A549 (cell line): ENCODE measurements around the gene FOXB1. TPM values are rescaled to one million over a fixed set of nuclear protein-coding genes. Genes with fewer than 3 reads are reported as not detected.

Experiments used
- ATAC-seq, 2 experiments: fragments of 200-7000 bp in 1 of 2; fragments of >200 bp in 1 of 2; cut with Nextera tagmentation in 1 of 2; cut with Tn5 transposase in 1 of 2; 3 replicates each; pipeline versions ENCODE4 v1.8.0 to v1.9.1; 2018 to 2020; ENCODE audit warnings: mild to moderate bottlenecking in 1 of 2, moderate library complexity in 1 of 2
- CTCF ChIA-PET: fragments of 300-600 bp; sonication (Branson Sonifier 250); formaldehyde crosslinking; extraction: SDS; loops from one replicate; lab custom pipeline; 2021; ENCODE audit warnings: antibody characterized with exemption, inconsistent platforms; lab: Yijun Ruan, JAX
- POLR2A ChIA-PET: fragments of 350-600 bp; formaldehyde crosslinking; extraction: SDS; loops from one replicate; lab custom pipeline; 2021; ENCODE audit warnings: antibody characterized with exemption, inconsistent platforms; lab: Yijun Ruan, JAX
- DNase-seq, 2 experiments: peaks; one replicate each; pipeline versions ENCODE4 v3.0.0 to v3.0.0-alpha.2; 2011 to 2016; ENCODE audit warnings: low read depth in 1 of 2, low spot score in 1 of 2
- FAIRE-seq: peaks from 2 replicates; lab custom pipeline; 2011; peaks lifted over from hg19 to GRCh38; lab: Jason Lieb, UNC
- H3K27ac ChIP-seq, 2 experiments: fragments of >200 bp; sonication (Bioruptor Twin); formaldehyde crosslinking; 3 replicates each; pipeline ENCODE4 v1.5.1; 2016 to 2017
- H3K4me1 ChIP-seq: fragments of >200 bp; sonication (Bioruptor Twin); formaldehyde crosslinking; 3 replicates; pipeline ENCODE4 v1.6.1; 2016
- H3K4me2 ChIP-seq: fragments of >200 bp; sonication (Bioruptor Twin); formaldehyde crosslinking; 3 replicates; pipeline ENCODE4 v1.6.1; 2016
- H3K4me3 ChIP-seq: fragments of >200 bp; sonication (Bioruptor Twin); formaldehyde crosslinking; 3 replicates; pipeline ENCODE4 v1.5.1; 2016
- H3K9me3 ChIP-seq: fragments of >200 bp; sonication (Bioruptor Twin); formaldehyde crosslinking; 3 replicates; pipeline ENCODE4 v1.6.1; 2016
- CBX2 ChIP-seq: fragments of 200-600 bp; sonication (generic); IDR thresholded peaks from 2 replicates; pipeline ENCODE4 v1.6.1; 2016; ENCODE audit warnings: low read depth, mild to moderate bottlenecking, borderline replicate concordance
- CBX8 ChIP-seq: fragments of 200-600 bp; sonication (generic); IDR thresholded peaks from 2 replicates; pipeline ENCODE4 v1.6.1; 2016
- EHF ChIP-seq: fragments of 250-450 bp; sonication (Bioruptor Pico); IDR thresholded peaks from 2 replicates; pipeline ENCODE4 v1.5.0; 2020; ENCODE audit warnings: mild to moderate bottlenecking
- EHMT2 ChIP-seq: fragments of 200-600 bp; sonication (generic); IDR thresholded peaks from 2 replicates; pipeline ENCODE4 v1.6.1; 2016; ENCODE audit warnings: antibody characterized with exemption, low read depth, mild to moderate bottlenecking, moderate library complexity
- ELK1 ChIP-seq: fragments of 150-350 bp; IDR thresholded peaks from 2 replicates; pipeline ENCODE4 v1.6.1; 2014; ENCODE audit warnings: low read depth, mild to moderate bottlenecking, low read length
- FOSB ChIP-seq: fragments of 250-450 bp; sonication (Bioruptor Pico); IDR thresholded peaks from 2 replicates; pipeline ENCODE4 v1.5.0; 2020; ENCODE audit warnings: mild to moderate bottlenecking, moderate library complexity
- FOXS1 ChIP-seq: fragments of 250-450 bp; sonication (Bioruptor Pico); IDR thresholded peaks from 2 replicates; pipeline ENCODE4 v1.5.0; 2020; ENCODE audit warnings: mild to moderate bottlenecking, moderate library complexity
- GATA3 ChIP-seq: IDR thresholded peaks from 2 replicates; pipeline ENCODE4 v1.6.1; 2012; ENCODE audit warnings: borderline replicate concordance
- HDAC2 ChIP-seq: fragments of 200-600 bp; sonication (generic); IDR thresholded peaks from 2 replicates; pipeline ENCODE4 v1.6.1; 2016
- HMGXB4 ChIP-seq: fragments of 250-450 bp; sonication (Bioruptor Pico); IDR thresholded peaks from 2 replicates; pipeline ENCODE4 v1.5.0; 2021; ENCODE audit warnings: mild to moderate bottlenecking, moderate library complexity, borderline replicate concordance
- JUNB ChIP-seq: fragments of >200 bp; sonication (Bioruptor Twin); formaldehyde crosslinking; IDR thresholded peaks from 2 replicates; pipeline ENCODE4 v1.6.1; 2016
- KDM1A ChIP-seq: fragments of 200-600 bp; sonication (generic); IDR thresholded peaks from 2 replicates; pipeline ENCODE4 v1.6.1; 2016; ENCODE audit warnings: low read depth, mild to moderate bottlenecking
- MAX ChIP-seq: IDR thresholded peaks from 2 replicates; pipeline ENCODE4 v1.6.1; 2012
- MAZ ChIP-seq: fragments of 150-350 bp; IDR thresholded peaks from 2 replicates; pipeline ENCODE4 v1.6.1; 2014; ENCODE audit warnings: antibody characterized with exemption, low read depth, low read length, borderline replicate concordance
- NPAS2 ChIP-seq: fragments of 250-450 bp; sonication (Bioruptor Pico); IDR thresholded peaks from 2 replicates; pipeline ENCODE4 v1.8.0; 2022; ENCODE audit warnings: mild to moderate bottlenecking, moderate library complexity, borderline replicate concordance
- NR3C1 ChIP-seq: fragments of >200 bp; sonication (Bioruptor Twin); formaldehyde crosslinking; IDR thresholded peaks from 3 replicates; pipeline ENCODE4 v1.6.1; 2017
- PBX3 ChIP-seq: IDR thresholded peaks from 2 replicates; pipeline ENCODE4 v1.6.1; 2012
- RCOR1 ChIP-seq: fragments of 150-350 bp; IDR thresholded peaks from 2 replicates; pipeline ENCODE4 v1.6.1; 2014; ENCODE audit warnings: antibody characterized with exemption, low read length, low read depth
- REST ChIP-seq: fragments of 200-600 bp; sonication (generic); IDR thresholded peaks from 2 replicates; pipeline ENCODE4 v1.6.1; 2016; ENCODE audit warnings: antibody characterized with exemption, mild to moderate bottlenecking, moderate library complexity
- SREBF2 ChIP-seq: fragments of 450-650 bp; IDR thresholded peaks from 2 replicates; pipeline ENCODE4 v1.6.1; 2014; ENCODE audit warnings: mild to moderate bottlenecking, moderate library complexity
- ZNF302 ChIP-seq: fragments of 250-450 bp; sonication (Bioruptor Pico); IDR thresholded peaks from 2 replicates; pipeline ENCODE4 v1.9.0; 2021; ENCODE audit warnings: inconsistent platforms, mild to moderate bottlenecking, moderate library complexity
- WGBS: methylation state at CpG from one replicate; pipeline ENCODE4 v1.1.6; 2017; ENCODE audit errors: missing lambda C conversion rate; 5-methylcytosine and 5-hydroxymethylcytosine counted together
- polyA plus RNA-seq, 4 experiments: library from polyadenylated mRNA; depleted of rRNA in 3 of 4; stranded (reverse); fragments of >200 nt; fragmentation: RNase III in 1 of 4; extraction: RNeasy Plus Mini Kit Qiagen cat#74134 plus additional on column Dnase treatment in 1 of 4; gene quantifications; 2 replicates in 3 of 4; 3 replicates in 1 of 4; pipeline ENCODE4 v1.2.3, GENCODE V29; 2011 to 2017

The FOXB1 gene
- polyA plus RNA-seq, 2 of the 4 experiments (the other 2 are of a cell fraction), result not detected

GRCh38 chr15:60021589-60022378 lies 17.7 kb downstream of the FOXB1 start:
- 36% methylated on average over 7 of the region's 7 CpGs for WGBS
- Histone ChIP-seq H3K4me3 (no peak overlapping the region), H3K4me1 (no peaks in the 10 kb centered on the region), H3K27ac (no peak overlapping the region), H3K9me3 (peaks cover 4% of the 10 kb centered on the region; the same call in 1 of the 3 replicates), H3K4me2 (no peak overlapping the region)
- CTCF ChIA-PET, result interaction anchor here (0.6 to 1.4 kb wide), 2 partner anchors 12 to 22 kb away, joined by 3 read pairs; no protein-coding TSS in a partner anchor
- DNase-seq (no peak), FAIRE-seq (no peak), ATAC-seq (no peak)
- POLR2A ChIA-PET, result no interaction called here
- TF ChIP-seq MAZ, result no peak
- TF ChIP-seq EHF, result no peak
- TF ChIP-seq RCOR1, result no peak
- no peak for TF ChIP-seq EHMT2
- TF ChIP-seq GATA3, result no peak
- no peak for TF ChIP-seq HDAC2
- no peak for TF ChIP-seq CBX2
- no peak for TF ChIP-seq PBX3
- no peak for TF ChIP-seq SREBF2
- TF ChIP-seq ELK1, result no peak
- no peak for TF ChIP-seq CBX8
- TF ChIP-seq REST, result no peak

- FAIRE-seq, result no peak
- Histone ChIP-seq H3K4me1 (no peaks in the 10 kb centered on the region), H3K4me3 (no peak overlapping the region), H3K9me3 (peaks cover 4% of the 10 kb centered on the region; the same call in 1 of the 3 replicates), H3K27ac (no peak overlapping the region), H3K4me2 (no peak overlapping the region)
- no peak for ATAC-seq
- DNase-seq, result no peak
- 46% methylated on average over 3 of the region's 3 CpGs for WGBS
- TF ChIP-seq REST (no peak), NR3C1 (no peak), ZNF302 (CRISPR knock-in tag) (no peak), RCOR1 (no peak), HMGXB4 (CRISPR knock-in tag) (no peak), JUNB (no peak), FOSB (no peak), MAX (no peak), CBX8 (no peak), FOXS1 (CRISPR knock-in tag) (no peak), NPAS2 (CRISPR knock-in tag) (no peak), ELK1 (no peak), KDM1A (no peak)
- ChIA-PET CTCF (interaction anchor here (1.4 kb wide), 1 partner anchor 22 kb away, joined by 3 read pairs; no protein-coding TSS in a partner anchor), POLR2A (no interaction called here)
Measured at GRCh38 chr15:60022379-60022741, 18.2 kb downstream of the FOXB1 start.
